ENCODE measurements around the gene RAET1G.

DNA sequence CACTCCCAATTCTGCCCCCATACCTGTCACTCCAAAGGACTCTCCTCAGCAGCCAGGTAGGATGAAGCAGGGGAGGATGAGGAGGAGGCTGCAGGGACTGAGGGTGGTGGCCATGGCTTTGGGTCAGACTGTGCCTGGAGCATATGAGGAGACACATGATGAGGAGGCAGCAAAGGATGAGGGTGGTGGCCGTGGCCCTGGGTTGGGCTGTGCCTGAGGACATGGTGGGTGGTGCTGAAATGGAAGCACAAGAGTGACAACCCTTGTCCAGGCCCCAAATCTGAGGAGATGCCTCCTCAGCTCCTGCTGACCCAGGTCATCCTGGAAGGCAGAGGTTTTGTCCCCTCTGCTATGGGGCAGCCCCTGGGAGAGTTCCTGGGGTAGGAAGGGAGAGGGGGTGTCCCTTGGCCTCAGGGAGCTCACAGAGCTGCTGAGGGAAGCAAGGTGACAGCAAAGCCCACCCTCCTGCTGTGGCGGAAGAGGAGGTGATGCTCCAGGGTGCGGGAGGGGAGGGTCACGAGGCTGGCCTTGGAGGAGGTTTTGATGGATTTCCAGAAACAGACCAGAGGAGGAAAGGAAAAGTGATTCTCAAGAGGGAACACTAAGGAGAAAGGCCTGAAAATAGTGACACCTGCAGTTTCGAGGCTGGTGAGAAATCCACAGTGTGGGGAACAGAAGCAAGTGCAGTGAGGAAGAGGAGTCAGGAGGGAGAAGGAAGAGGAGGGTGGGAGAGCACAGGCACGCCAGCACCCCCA lies 4.6 kb downstream of the RAET1G start:
- no peak for TF ChIP-seq POLR2A (IDR thresholded peaks at IDR 0.05)
- TF ChIP-seq, protein P1, sequence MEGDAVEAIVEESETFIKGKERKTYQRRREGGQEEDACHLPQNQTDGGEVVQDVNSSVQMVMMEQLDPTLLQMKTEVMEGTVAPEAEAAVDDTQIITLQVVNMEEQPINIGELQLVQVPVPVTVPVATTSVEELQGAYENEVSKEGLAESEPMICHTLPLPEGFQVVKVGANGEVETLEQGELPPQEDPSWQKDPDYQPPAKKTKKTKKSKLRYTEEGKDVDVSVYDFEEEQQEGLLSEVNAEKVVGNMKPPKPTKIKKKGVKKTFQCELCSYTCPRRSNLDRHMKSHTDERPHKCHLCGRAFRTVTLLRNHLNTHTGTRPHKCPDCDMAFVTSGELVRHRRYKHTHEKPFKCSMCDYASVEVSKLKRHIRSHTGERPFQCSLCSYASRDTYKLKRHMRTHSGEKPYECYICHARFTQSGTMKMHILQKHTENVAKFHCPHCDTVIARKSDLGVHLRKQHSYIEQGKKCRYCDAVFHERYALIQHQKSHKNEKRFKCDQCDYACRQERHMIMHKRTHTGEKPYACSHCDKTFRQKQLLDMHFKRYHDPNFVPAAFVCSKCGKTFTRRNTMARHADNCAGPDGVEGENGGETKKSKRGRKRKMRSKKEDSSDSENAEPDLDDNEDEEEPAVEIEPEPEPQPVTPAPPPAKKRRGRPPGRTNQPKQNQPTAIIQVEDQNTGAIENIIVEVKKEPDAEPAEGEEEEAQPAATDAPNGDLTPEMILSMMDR (IDR thresholded peaks at IDR 0.05): no peak

Measured in tibial nerve (tissue), 3 donors.